GM23248 (cell line): ENCODE measurements around the gene NTN5. TPM values are rescaled to one million over a fixed set of nuclear protein-coding genes. Genes with fewer than 3 reads are reported as not detected.
A peak's percentile ranks its signal among the peaks of the same experiment; 100 is the strongest.

ENCODE experiments used
- DNase-seq: peaks from one replicate; pipeline ENCODE4 v3.0.0-alpha.2; 2015
- H2AFZ ChIP-seq: fragments of 200-600 bp; sonication (generic); 2 replicates; pipeline ENCODE4 v1.6.1; 2016; ENCODE audit warnings: antibody characterized with exemption
- H3F3A ChIP-seq: fragments of 200-600 bp; sonication (generic); 2 replicates; pipeline ENCODE4 v1.6.1; 2016; ENCODE audit warnings: mild to moderate bottlenecking, antibody characterized with exemption, mixed run types; ENCODE audit not compliant: insufficient read depth
- H3K27ac ChIP-seq: fragments of 200-600 bp; sonication (generic); 2 replicates; pipeline ENCODE4 v1.5.1; 2016; ENCODE audit warnings: mild to moderate bottlenecking
- H3K27me3 ChIP-seq: fragments of 200-600 bp; sonication (generic); replicated peaks from 2 replicates; pipeline ENCODE4 v1.6.1; 2016; ENCODE audit warnings: mild to moderate bottlenecking; ENCODE audit not compliant: insufficient read depth
- H3K36me3 ChIP-seq: fragments of 200-600 bp; sonication (generic); 2 replicates; pipeline ENCODE4 v1.6.1; 2016; ENCODE audit warnings: low read depth, mild to moderate bottlenecking
- H3K4me1 ChIP-seq: fragments of 200-600 bp; sonication (generic); 2 replicates; pipeline ENCODE4 v1.6.1; 2016; ENCODE audit warnings: mild to moderate bottlenecking; ENCODE audit not compliant: insufficient read depth
- H3K4me2 ChIP-seq: fragments of 200-600 bp; sonication (generic); one replicate; pipeline ENCODE4 v1.6.1; 2016; ENCODE audit warnings: mild to moderate bottlenecking; ENCODE audit not compliant: unreplicated experiment
- H3K4me3 ChIP-seq: fragments of 200-600 bp; sonication (generic); 2 replicates; pipeline ENCODE4 v1.5.1; 2016; ENCODE audit warnings: mild to moderate bottlenecking
- H3K79me2 ChIP-seq: fragments of 200-600 bp; sonication (generic); 2 replicates; pipeline ENCODE4 v1.6.1; 2016; ENCODE audit warnings: mild to moderate bottlenecking; ENCODE audit not compliant: insufficient read depth
- H3K9ac ChIP-seq: fragments of 200-600 bp; sonication (generic); 2 replicates; pipeline ENCODE4 v1.6.1; 2016; ENCODE audit warnings: mild to moderate bottlenecking
- H3K9me2 ChIP-seq: fragments of 200-600 bp; sonication (generic); 2 replicates; pipeline ENCODE4 v1.6.1; 2016; ENCODE audit warnings: mixed run types, mild to moderate bottlenecking, moderate library complexity; ENCODE audit not compliant: insufficient read depth
- H3K9me3 ChIP-seq: fragments of 200-600 bp; sonication (generic); one replicate; pipeline ENCODE4 v1.6.1; 2017; ENCODE audit warnings: low read depth
- H4K20me1 ChIP-seq: fragments of 200-600 bp; sonication (generic); 2 replicates; pipeline ENCODE4 v1.6.0; 2016; ENCODE audit not compliant: insufficient read depth
- EZH2 ChIP-seq: fragments of 200-600 bp; sonication (generic); IDR thresholded peaks from 2 replicates; pipeline ENCODE4 v1.6.1; 2018; ENCODE audit warnings: antibody characterized with exemption, mild to moderate bottlenecking; ENCODE audit not compliant: insufficient read depth, poor library complexity, severe bottlenecking
- EZH2phosphoT487 ChIP-seq: fragments of 200-600 bp; sonication (generic); IDR thresholded peaks from 2 replicates; pipeline ENCODE4 v1.6.1; 2018; ENCODE audit warnings: antibody characterized with exemption, moderate library complexity, mild to moderate bottlenecking, low read depth; ENCODE audit not compliant: insufficient read depth
- WGBS, 2 experiments: methylation state at CpG; one replicate each; pipeline ENCODE4 v1.1.6; 2015 to 2017; ENCODE audit warnings: low lambda C conversion rate in 2 of 2, low coverage in 1 of 2; ENCODE audit errors: missing lambda C conversion rate in 2 of 2; 5-methylcytosine and 5-hydroxymethylcytosine counted together
- in situ Hi-C: fragments of 300-500 bp; cut with MboI; formaldehyde crosslinking; loops from 2 replicates; pipeline ENCODE4 v1.15.0; 2020
- polyA plus RNA-seq: library from polyadenylated mRNA; unstranded; fragments of >200 nt; fragmentation: Nextera tagmentation; extraction: Ambion mirVana; gene quantifications from 2 replicates; pipeline ENCODE4 v1.2.1, GENCODE V29; 2016
- total RNA-seq: library from RNA; depleted of rRNA; stranded (reverse); fragments of >200 nt; shearing (Covaris generic); gene quantifications from 2 replicates; pipeline ENCODE4 v1.2.3, GENCODE V29; 2014

NTN5 gene
- total and polyA plus RNA-seq, 2 experiments from 2014 or later = 0.32 TPM; not detected in 1

DNA sequence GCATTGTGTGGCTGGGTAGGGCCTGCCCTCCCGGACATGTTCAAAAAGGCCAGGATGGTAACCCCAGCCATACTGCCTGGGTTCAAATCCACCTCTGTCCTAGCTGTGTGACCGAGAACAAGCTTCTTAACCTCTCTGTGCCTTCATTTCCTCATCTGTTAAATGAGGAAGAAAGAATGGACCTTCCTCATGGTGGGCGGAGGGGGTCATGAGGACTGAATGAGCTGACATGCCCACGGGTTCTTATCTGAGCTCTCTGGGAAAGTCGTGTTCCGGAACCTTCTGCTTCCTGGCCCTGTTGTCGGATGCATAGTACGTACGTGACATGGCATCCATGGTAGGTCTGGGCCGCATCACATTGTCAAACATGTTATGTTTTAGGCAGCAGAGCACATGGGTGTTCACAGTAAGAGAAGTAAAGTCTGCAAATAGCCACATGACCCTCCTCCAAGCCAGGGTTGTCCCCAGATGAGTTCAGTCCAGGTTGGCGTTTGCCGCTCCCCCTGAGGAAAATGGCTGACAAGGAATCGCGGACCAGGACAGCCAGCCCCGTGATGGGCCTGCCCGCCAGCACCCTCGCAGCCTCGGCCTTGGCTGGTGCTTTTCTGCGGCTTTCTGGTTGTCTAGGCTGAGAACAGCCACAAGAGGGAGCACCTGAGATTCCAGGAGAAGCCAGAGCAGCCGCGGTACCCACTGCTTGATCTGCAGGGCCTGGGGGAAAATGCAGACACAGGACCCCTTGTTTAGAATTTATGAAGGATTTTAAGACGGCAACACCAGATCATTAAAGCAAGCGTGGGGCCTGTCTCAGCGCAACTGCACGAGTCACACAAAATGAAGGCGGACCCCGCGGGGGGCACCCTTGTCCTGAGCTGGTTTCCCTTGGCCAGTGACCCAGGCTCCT lies 2.4 kb upstream of the NTN5 start:
- Histone ChIP-seq H3K27ac (no peak overlapping the region), H3F3A (no peaks in the 10 kb centered on the region), H3K79me2 (no peaks in the 10 kb centered on the region), H3K9ac (no peak overlapping the region), H4K20me1 (no peaks in the 10 kb centered on the region), H3K4me1 (no peaks in the 10 kb centered on the region), H3K9me2 (no peaks in the 10 kb centered on the region), H3K27me3 (no peaks in the 10 kb centered on the region), H2AFZ (peak overlapping the region; percentile 48), H3K9me3 (no peaks in the 10 kb centered on the region), H3K4me2 (peak overlapping the region; percentile 16), H3K4me3 (no peak overlapping the region), H3K36me3 (no peaks in the 10 kb centered on the region)
- peak; percentile 90 for DNase-seq
- no peak for TF ChIP-seq EZH2phosphoT487
- TF ChIP-seq EZH2 = no peak
- WGBS, 2 experiments = 31 to 33% methylated on average over 28 of the region's 28 CpGs
- in situ Hi-C loops = no loop called here

DNA sequence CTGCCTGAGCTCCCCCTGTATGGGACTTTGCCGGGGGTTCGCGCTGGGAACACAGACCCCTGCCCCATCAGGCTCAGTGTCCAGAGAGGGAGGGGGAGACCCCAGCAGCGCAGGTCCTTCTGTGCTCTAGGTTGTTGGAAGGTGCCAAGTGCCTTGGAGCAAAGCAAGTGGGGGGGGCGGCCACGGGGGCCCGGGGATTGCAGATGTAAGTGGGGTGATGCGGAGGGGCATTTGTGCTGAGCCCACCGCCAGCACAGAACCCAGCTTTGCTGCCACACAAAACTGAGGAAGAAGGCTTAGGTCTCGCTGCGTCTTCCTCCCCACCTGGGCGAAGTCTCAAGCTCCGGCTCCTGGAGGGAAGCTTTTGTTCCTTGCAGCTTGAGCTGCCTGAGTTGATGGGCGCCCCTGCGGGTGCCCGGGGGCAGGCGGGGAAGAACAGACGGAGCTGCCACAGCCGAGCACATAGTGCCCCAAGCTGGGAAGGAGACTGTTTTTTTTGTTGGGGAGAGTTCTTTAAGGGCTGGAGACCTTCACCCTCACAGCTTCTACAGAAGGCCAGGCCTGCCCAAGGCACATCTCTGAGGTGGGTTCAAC lies 1.5 kb upstream of the NTN5 start:
- Histone ChIP-seq H3K9ac (no peak overlapping the region), H3K4me3 (no peak overlapping the region), H3K4me1 (no peaks in the 10 kb centered on the region), H2AFZ (no peak overlapping the region), H3K9me2 (no peaks in the 10 kb centered on the region), H3K4me2 (no peak overlapping the region), H3K27me3 (no peaks in the 10 kb centered on the region), H3F3A (no peaks in the 10 kb centered on the region), H3K27ac (no peak overlapping the region), H3K79me2 (no peaks in the 10 kb centered on the region), H3K36me3 (no peaks in the 10 kb centered on the region), H4K20me1 (no peaks in the 10 kb centered on the region), H3K9me3 (no peaks in the 10 kb centered on the region)
- DNase-seq = no peak
- WGBS, 2 experiments = 84 to 87% methylated on average over 13 to 19 of the region's 19 CpGs
- TF ChIP-seq EZH2phosphoT487 (no peak), EZH2 (no peak)
- in situ Hi-C loops = no loop called here

DNA sequence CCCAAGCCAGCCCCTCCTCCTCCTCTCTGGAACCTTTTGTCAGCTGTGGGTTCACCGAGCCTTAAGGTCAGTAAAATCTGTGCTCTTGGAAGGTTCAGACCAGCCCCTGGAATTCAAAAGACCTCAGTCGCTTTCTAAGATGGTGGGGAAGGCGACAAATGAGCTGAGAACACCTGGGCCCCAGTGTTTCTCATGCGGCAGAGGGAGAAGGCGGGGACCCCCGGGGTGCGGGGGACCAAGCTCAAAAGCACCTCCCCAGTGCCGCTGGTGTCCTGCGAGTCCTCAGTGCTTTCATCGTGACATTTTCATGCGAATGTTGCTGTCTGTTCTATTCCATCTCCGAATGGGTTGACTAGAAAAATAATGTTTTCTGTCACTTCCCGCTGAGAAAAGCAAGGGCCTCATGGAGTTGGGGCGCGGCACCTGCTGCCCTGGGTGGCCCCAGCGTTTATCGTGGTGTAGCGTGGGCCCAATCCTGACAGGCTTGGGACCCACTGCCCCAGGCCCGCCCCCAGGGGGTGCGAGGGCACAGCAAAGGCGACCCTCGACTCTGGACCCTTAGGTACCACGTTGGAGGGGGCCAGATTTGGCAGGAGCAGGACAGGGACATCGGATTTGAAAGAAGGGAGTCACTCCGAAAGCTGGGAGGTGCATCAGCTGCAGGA lies 751 bp upstream of the NTN5 start:
- no peaks in the 10 kb centered on the region for H3F3A ChIP-seq
- WGBS, 2 experiments = 76 to 77% methylated on average over 25 of the region's 25 CpGs
- H3K4me1 ChIP-seq = no peaks in the 10 kb centered on the region
- no peak overlapping the region for H3K4me2 ChIP-seq
- H3K27ac ChIP-seq = no peak overlapping the region
- no peaks in the 10 kb centered on the region for H3K36me3 ChIP-seq
- no peak overlapping the region for H3K4me3 ChIP-seq
- TF ChIP-seq EZH2phosphoT487 (no peak), EZH2 (no peak)
- no peaks in the 10 kb centered on the region for H4K20me1 ChIP-seq
- H3K27me3 ChIP-seq = no peaks in the 10 kb centered on the region
- no peaks in the 10 kb centered on the region for H3K9me2 ChIP-seq
- no peaks in the 10 kb centered on the region for H3K79me2 ChIP-seq
- H3K9ac ChIP-seq = no peak overlapping the region
- DNase-seq = no peak
- H2AFZ ChIP-seq = no peak overlapping the region
- no peaks in the 10 kb centered on the region for H3K9me3 ChIP-seq
- in situ Hi-C loops = no loop called here

DNA sequence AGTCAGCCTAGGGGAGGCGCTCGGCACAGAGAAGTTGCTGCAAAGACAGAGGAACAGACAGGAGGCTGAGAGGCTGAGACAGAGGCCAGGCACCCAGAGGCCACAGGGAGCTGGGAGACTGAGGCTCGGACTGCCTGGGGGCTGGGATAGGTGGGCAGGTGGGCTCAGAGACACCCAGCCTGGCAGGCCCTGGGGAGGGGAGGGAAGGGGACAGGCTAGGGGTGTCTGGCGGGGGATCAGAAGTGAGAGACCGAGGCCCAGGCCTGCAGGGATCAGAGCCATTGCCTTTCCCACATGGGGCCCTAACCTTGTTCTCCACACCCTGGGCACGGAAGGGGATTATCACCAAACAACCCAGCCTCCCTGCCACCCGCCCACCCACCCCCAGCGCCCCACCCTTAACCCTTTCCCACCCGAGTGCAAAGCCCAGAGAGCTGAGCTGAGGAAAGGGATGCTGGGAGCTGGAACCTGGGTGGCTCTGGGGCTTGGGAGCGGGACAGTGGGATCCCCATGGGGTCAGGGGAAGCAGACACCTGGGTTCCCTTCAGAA lies 1.3 kb downstream of the NTN5 start:
- TF ChIP-seq EZH2 (no peak), EZH2phosphoT487 (no peak)
- H2AFZ ChIP-seq = no peak overlapping the region
- no peak overlapping the region for H3K4me2 ChIP-seq
- no peaks in the 10 kb centered on the region for H4K20me1 ChIP-seq
- in situ Hi-C loops = no loop called here
- H3K27me3 ChIP-seq = no peaks in the 10 kb centered on the region
- no peaks in the 10 kb centered on the region for H3F3A ChIP-seq
- no peaks in the 10 kb centered on the region for H3K9me2 ChIP-seq
- no peaks in the 10 kb centered on the region for H3K36me3 ChIP-seq
- no peaks in the 10 kb centered on the region for H3K9me3 ChIP-seq
- H3K27ac ChIP-seq = no peak overlapping the region
- H3K4me3 ChIP-seq = no peak overlapping the region
- no peaks in the 10 kb centered on the region for H3K79me2 ChIP-seq
- WGBS, 2 experiments = 57 to 60% methylated on average over 3 to 10 of the region's 10 CpGs
- H3K9ac ChIP-seq = no peak overlapping the region
- no peaks in the 10 kb centered on the region for H3K4me1 ChIP-seq
- no peak for DNase-seq
